ENCODE data around the gene ABCC11.

- no peak for TF ChIP-seq CTCF (IDR thresholded peaks at IDR 0.05; ENCODE audit: borderline replicate concordance, extremely low read depth, low read length, poor library complexity, severe bottlenecking)
- TF ChIP-seq EZH2 (IDR thresholded peaks at IDR 0.05; ENCODE audit: borderline replicate concordance, low read depth, low read length, severe bottlenecking): no peak
Measured at GRCh38 chr16:48137822-48138221, 109.5 kb downstream of the ABCC11 start.
